Mucosa of descending colon (tissue), 3 donors: ENCODE data around the gene TBC1D12. TPM values are rescaled to one million over a fixed set of nuclear protein-coding genes. Genes with fewer than 3 reads are reported as not detected.
A peak's percentile ranks its signal among the peaks of the same experiment; 100 is the strongest.
"Not testable (repeated sequence)": the region's sequence is repeated elsewhere in the genome, so short reads cannot be mapped to it uniquely, and the experiment has no call there.

Source experiments
- ATAC-seq: fragments of 200-7000 bp; cut with Tn5 transposase; one replicate; pipeline ENCODE4 v1.9.1; 2020; ENCODE audit warnings: mild to moderate bottlenecking, moderate library complexity
- DNase-seq, 3 donors: peaks; one replicate each; pipeline ENCODE4 v3.0.0-alpha.2; 2020
- H3K36me3 ChIP-seq: fragments of 200-600 bp; one replicate; pipeline ENCODE4 v1.8.0; 2021; ENCODE audit warnings: low read depth, mild to moderate bottlenecking
- H3K4me1 ChIP-seq: fragments of 200-600 bp; one replicate; pipeline ENCODE4 v1.8.0; 2021; ENCODE audit warnings: low read depth, mild to moderate bottlenecking
- H3K4me3 ChIP-seq: fragments of 200-600 bp; one replicate; pipeline ENCODE4 v1.8.0; 2021; ENCODE audit warnings: mild to moderate bottlenecking
- H3K9me3 ChIP-seq: fragments of 200-600 bp; one replicate; pipeline ENCODE4 v1.8.0; 2021; ENCODE audit warnings: mild to moderate bottlenecking
- CTCF ChIP-seq: fragments of 200-600 bp; IDR thresholded peaks from one replicate; pipeline ENCODE4 v1.8.0; 2022; ENCODE audit warnings: antibody characterized with exemption, mild to moderate bottlenecking
- intact Hi-C, 2 donors: fragments of 100-400 bp; cut with DNase I in 1 of 2; cut with micrococcal nuclease in 1 of 2; formaldehyde crosslinking; loops; one replicate each; pipeline versions ENCODE4 v1.11.0 to v1.11.1; 2022; cut with DNase I, micrococcal nuclease
- total RNA-seq, 3 donors: library from RNA; stranded (reverse); fragmentation: NEBNext Ultra II Directional in 2 of 3; extraction: Animal tissue kit (Norgen Biotek cat#: 25700) in 2 of 3; gene quantifications; one replicate each; pipeline versions ENCODE4 v1.2.1 to v1.2.4, GENCODE V29; 2021 to 2023
- donor health status: DM: no; HTN: no; CAD: no; lungs with moderate emphysema.
- donor health status: DM: no; HTN: no; CAD: no.
- donor health status: DM: no; HTN: yes; CAD: no.

TBC1D12 gene
- total RNA-seq, 3 donors from 2014 or later = 13.6 to 20.2 (median 18.5) TPM

GRCh38 chr10:94545391-94546048, 143.2 kb downstream of the TBC1D12 start, which contains the start of gene HELLS:
HELLS (plus strand) TSS chr10:94545788; CDS start chr10:94545922, 134 bp downstream.
- Histone ChIP-seq H3K36me3 (no peaks in the 10 kb centered on the region), H3K4me3 (peak within 1 kb of the TSS; percentile 38), H3K4me1 (peaks cover 15% of the 10 kb centered on the region), H3K9me3 (no peaks in the 10 kb centered on the region)
- DNase-seq = peak; percentile 85 to 88 (median 87)
- intact Hi-C loops = no loop called here
- ATAC-seq = peak; percentile 93
- no peak for TF ChIP-seq CTCF

- intact Hi-C loops = no loop called here
- ATAC-seq (peak; percentile 39), DNase-seq (no peak)
- no peaks in the 10 kb centered on the region for H3K36me3 ChIP-seq
- TF ChIP-seq CTCF = no peak
- H3K9me3 ChIP-seq = no peaks in the 10 kb centered on the region
- peaks cover 15% of the 10 kb centered on the region for H3K4me1 ChIP-seq
- peak overlapping the region; percentile 38 for H3K4me3 ChIP-seq
Measured at GRCh38 chr10:94546049-94546900, 143.9 kb downstream of the TBC1D12 start.

- ATAC-seq = peak; percentile 14
- Histone ChIP-seq H3K4me1 (peaks cover 15% of the 10 kb centered on the region), H3K4me3 (no peak overlapping the region), H3K9me3 (no peaks in the 10 kb centered on the region), H3K36me3 (no peaks in the 10 kb centered on the region)
- peak in 1 of 3 donors; percentile 25 for DNase-seq
- intact Hi-C loops = no loop called here
- TF ChIP-seq CTCF = no peak
Measured at GRCh38 chr10:94546901-94547185, 144.5 kb downstream of the TBC1D12 start.

GRCh38 chr10:94549221-94549620, 146.9 kb downstream of the TBC1D12 start:
- TF ChIP-seq CTCF = no peak
- no peaks in the 10 kb centered on the region for H3K36me3 ChIP-seq
- DNase-seq (no peak), ATAC-seq (no peak)
- intact Hi-C loops = no loop called here
- H3K4me3 ChIP-seq = no peak overlapping the region
- H3K4me1 ChIP-seq = peaks cover 14% of the 10 kb centered on the region
- H3K9me3 ChIP-seq = no peaks in the 10 kb centered on the region

GRCh38 chr10:94567714-94568307, 165.5 kb downstream of the TBC1D12 start:
- H3K4me1 ChIP-seq, H3K9me3 ChIP-seq, ATAC-seq, H3K36me3 ChIP-seq, intact Hi-C loops, H3K4me3 ChIP-seq, DNase-seq: not testable (repeated sequence)

GRCh38 chr10:94571081-94571480, 168.7 kb downstream of the TBC1D12 start:
- no peak for TF ChIP-seq CTCF
- intact Hi-C loops = no loop called here
- H3K9me3 ChIP-seq = no peaks in the 10 kb centered on the region
- H3K36me3 ChIP-seq = no peaks in the 10 kb centered on the region
- DNase-seq (no peak), ATAC-seq (no peak)
- H3K4me1 ChIP-seq = no peaks in the 10 kb centered on the region
- H3K4me3 ChIP-seq = no peak overlapping the region
